Activated T-cell treated with anti-CD3 and anti-CD28 coated beads, Interleukin-2, amount 50 U/mL, for 24 hours (primary cell): Measurements from ENCODE around the gene SCD.
A peak's percentile ranks its signal among the peaks of the same experiment; 100 is the strongest.
"Not testable (repeated sequence)": the region's sequence is repeated elsewhere in the genome, so short reads cannot be mapped to it uniquely, and the experiment has no call there.

ENCODE experiments used
- DNase-seq: peaks from one replicate; pipeline ENCODE4 v3.0.0-alpha.2; 2020
- H3K27ac Mint-ChIP-seq: 2 replicates; pipeline ENCODE4 v1.8.0; 2020; ENCODE audit warnings: mild to moderate bottlenecking, mixed read lengths
- H3K27me3 Mint-ChIP-seq: 2 replicates; pipeline ENCODE4 v1.8.0; 2020; ENCODE audit warnings: mixed read lengths
- H3K36me3 Mint-ChIP-seq: 2 replicates; pipeline ENCODE4 v1.8.0; 2020; ENCODE audit warnings: low read depth, mixed read lengths
- H3K4me1 Mint-ChIP-seq: 2 replicates; pipeline ENCODE4 v1.8.0; 2020; ENCODE audit warnings: low read depth, mixed read lengths
- H3K4me3 Mint-ChIP-seq: 2 replicates; pipeline ENCODE4 v1.8.0; 2020; ENCODE audit warnings: mild to moderate bottlenecking, moderate library complexity, mixed read lengths
- H3K9me3 Mint-ChIP-seq: 2 replicates; pipeline ENCODE4 v1.8.0; 2020; ENCODE audit warnings: mixed read lengths

The SCD gene

GRCh38 chr10:100362570-100363496 lies 15.8 kb downstream of the SCD start:
- Mint-ChIP-seq H3K4me1 (peaks cover 14% of the 10 kb centered on the region), H3K27me3 (no peaks in the 10 kb centered on the region), H3K27ac (peak overlapping the region; percentile 50), H3K9me3 (no peaks in the 10 kb centered on the region), H3K4me3 (no peak overlapping the region), H3K36me3 (peaks cover 64% of the 10 kb centered on the region)
- DNase-seq = no peak

- DNase-seq = no peak
These were observed 17.1 kb downstream of the SCD start for GRCh38 chr10:100364175-100364574.

GRCh38 chr10:100364735-100365391 lies 17.8 kb downstream of the SCD start:
- H3K4me3 Mint-ChIP-seq = no peak overlapping the region
- peaks cover 11% of the 10 kb centered on the region for H3K4me1 Mint-ChIP-seq
- DNase-seq = no peak
- peaks cover 51% of the 10 kb centered on the region for H3K36me3 Mint-ChIP-seq
- no peaks in the 10 kb centered on the region for H3K27me3 Mint-ChIP-seq
- H3K27ac Mint-ChIP-seq = no peak overlapping the region
- no peaks in the 10 kb centered on the region for H3K9me3 Mint-ChIP-seq

More at GRCh38 chr10:100364175-100364574, 17.1 kb downstream of the SCD start:
- Mint-ChIP-seq H3K27me3 (no peaks in the 10 kb centered on the region), H3K36me3 (peaks cover 58% of the 10 kb centered on the region), H3K27ac (no peak overlapping the region), H3K4me3 (no peak overlapping the region), H3K9me3 (no peaks in the 10 kb centered on the region), H3K4me1 (peaks cover 11% of the 10 kb centered on the region)

GRCh38 chr10:100368721-100369120 lies 21.7 kb downstream of the SCD start:
- Mint-ChIP-seq H3K36me3 (peaks cover 12% of the 10 kb centered on the region), H3K4me1 (peaks cover 28% of the 10 kb centered on the region), H3K4me3 (no peak overlapping the region), H3K27me3 (no peaks in the 10 kb centered on the region), H3K9me3 (no peaks in the 10 kb centered on the region), H3K27ac (no peak overlapping the region)
- no peak for DNase-seq

- H3K27me3 Mint-ChIP-seq = no peaks in the 10 kb centered on the region
- H3K4me3 Mint-ChIP-seq = peak overlapping the region; percentile 52
- no peak overlapping the region for H3K27ac Mint-ChIP-seq
- peaks cover 22% of the 10 kb centered on the region for H3K4me1 Mint-ChIP-seq
- DNase-seq = peak; percentile 77
- H3K9me3 Mint-ChIP-seq = no peaks in the 10 kb centered on the region
- H3K36me3 Mint-ChIP-seq = no peaks in the 10 kb centered on the region
These were observed 23.9 kb downstream of the SCD start for GRCh38 chr10:100370714-100371481.

GRCh38 chr10:100371482-100372027 lies 24.5 kb downstream of the SCD start:
- Mint-ChIP-seq H3K4me1 (peaks cover 20% of the 10 kb centered on the region), H3K4me3 (peak overlapping the region; percentile 52), H3K27ac (no peak overlapping the region), H3K27me3 (no peaks in the 10 kb centered on the region), H3K9me3 (no peaks in the 10 kb centered on the region), H3K36me3 (no peaks in the 10 kb centered on the region)
- DNase-seq = no peak

- H3K4me1 Mint-ChIP-seq = peaks cover 22% of the 10 kb centered on the region
- H3K27me3 Mint-ChIP-seq = no peaks in the 10 kb centered on the region
- DNase-seq = no peak
- no peaks in the 10 kb centered on the region for H3K36me3 Mint-ChIP-seq
- no peaks in the 10 kb centered on the region for H3K9me3 Mint-ChIP-seq
- H3K4me3 Mint-ChIP-seq = no peak overlapping the region
- H3K27ac Mint-ChIP-seq = no peak overlapping the region
These were observed 25.6 kb downstream of the SCD start for GRCh38 chr10:100372415-100373297.

- DNase-seq = peak; percentile 89
- H3K4me3 Mint-ChIP-seq = no peak overlapping the region
- H3K27ac Mint-ChIP-seq = no peak overlapping the region
- peaks cover 28% of the 10 kb centered on the region for H3K4me1 Mint-ChIP-seq
- no peaks in the 10 kb centered on the region for H3K36me3 Mint-ChIP-seq
- no peaks in the 10 kb centered on the region for H3K9me3 Mint-ChIP-seq
- no peaks in the 10 kb centered on the region for H3K27me3 Mint-ChIP-seq
These were observed 26.5 kb downstream of the SCD start for GRCh38 chr10:100373298-100374199.

- H3K9me3 Mint-ChIP-seq = no peaks in the 10 kb centered on the region
- no peak for DNase-seq
- no peak overlapping the region for H3K4me3 Mint-ChIP-seq
- no peaks in the 10 kb centered on the region for H3K36me3 Mint-ChIP-seq
- H3K27me3 Mint-ChIP-seq = no peaks in the 10 kb centered on the region
- no peak overlapping the region for H3K27ac Mint-ChIP-seq
- H3K4me1 Mint-ChIP-seq = peaks cover 28% of the 10 kb centered on the region
These were observed 27.2 kb downstream of the SCD start for GRCh38 chr10:100374200-100374655.

- DNase-seq, H3K27ac Mint-ChIP-seq, H3K27me3 Mint-ChIP-seq, H3K36me3 Mint-ChIP-seq, H3K9me3 Mint-ChIP-seq, H3K4me3 Mint-ChIP-seq: not testable (repeated sequence)
- peaks cover 24% of the 10 kb centered on the region for H3K4me1 Mint-ChIP-seq
These were observed 27.8 kb downstream of the SCD start for GRCh38 chr10:100374677-100375353.

GRCh38 chr10:100376656-100377055 lies 29.6 kb downstream of the SCD start:
- not testable (repeated sequence) for DNase-seq, H3K9me3 Mint-ChIP-seq, H3K4me1 Mint-ChIP-seq, H3K36me3 Mint-ChIP-seq, H3K4me3 Mint-ChIP-seq, H3K27me3 Mint-ChIP-seq
- peak overlapping the region; percentile 41 for H3K27ac Mint-ChIP-seq

GRCh38 chr10:100377830-100378229 lies 30.8 kb downstream of the SCD start:
- Mint-ChIP-seq H3K36me3 (peaks cover 17% of the 10 kb centered on the region), H3K4me3 (no peak overlapping the region), H3K27ac (peak overlapping the region; percentile 22), H3K9me3 (no peaks in the 10 kb centered on the region), H3K4me1 (peaks cover 8% of the 10 kb centered on the region), H3K27me3 (no peaks in the 10 kb centered on the region)
- DNase-seq = no peak
